Stimulated activated CD4-positive, alpha-beta T cell treated with anti-CD3 and anti-CD28 coated beads, TNF-alpha, amount 100 ng/mL, for 4 hours (primary cell): ENCODE data around the gene CHRND.
A peak's percentile ranks its signal among the peaks of the same experiment; 100 is the strongest.

ENCODE experiments used
- DNase-seq, 3 experiments: peaks; one replicate each; pipeline ENCODE4 v3.0.0-alpha.2; 2020; ENCODE audit warnings: low read depth in 3 of 3

CHRND gene

GRCh38 chr2:232502911-232503808 is 22.8 kb upstream of the CHRND start:
- DNase-seq, result peak; percentile 12 to 47 (median 32)

- no peak for DNase-seq
These were observed 22.1 kb upstream of the CHRND start for GRCh38 chr2:232503809-232504323.

GRCh38 chr2:232504438-232504837 is 21.5 kb upstream of the CHRND start:
- no peak for DNase-seq

- no peak for DNase-seq
These were observed 20.1 kb upstream of the CHRND start for GRCh38 chr2:232505856-232506255.

GRCh38 chr2:232506709-232507108 is 19.3 kb upstream of the CHRND start:
- no peak for DNase-seq

- DNase-seq, result no peak
These were observed 17.7 kb upstream of the CHRND start for GRCh38 chr2:232508251-232508650.

- no peak for DNase-seq
These were observed 14.5 kb upstream of the CHRND start for GRCh38 chr2:232511336-232511890.

GRCh38 chr2:232512602-232513001 is 13.4 kb upstream of the CHRND start:
- no peak for DNase-seq

GRCh38 chr2:232513353-232513752 is 12.6 kb upstream of the CHRND start:
- no peak for DNase-seq

- DNase-seq, result no peak
These were observed 10.3 kb upstream of the CHRND start for GRCh38 chr2:232515639-232516038.

GRCh38 chr2:232516551-232516950 is 9.4 kb upstream of the CHRND start:
- DNase-seq, result no peak

- DNase-seq, result no peak
These were observed 7.1 kb upstream of the CHRND start for GRCh38 chr2:232518844-232519243.

- no peak for DNase-seq
These were observed 6.2 kb upstream of the CHRND start, which contains the start of gene PRSS56 for GRCh38 chr2:232519581-232520438. Gene PRSS56 (plus strand): TSS chr2:232520388. CDS start chr2:232520599, 211 bp downstream.

GRCh38 chr2:232520489-232520888 is 5.5 kb upstream of the CHRND start:
- no peak for DNase-seq

GRCh38 chr2:232521098-232521497 is 4.9 kb upstream of the CHRND start:
- DNase-seq, result no peak

- DNase-seq, result peak; percentile 41 to 72 (median 55)
These were observed 3.9 kb upstream of the CHRND start for GRCh38 chr2:232521959-232522622.

GRCh38 chr2:232522623-232523401 is 3.1 kb upstream of the CHRND start:
- no peak for DNase-seq

GRCh38 chr2:232523402-232523681 is 2.6 kb upstream of the CHRND start:
- DNase-seq, result no peak

GRCh38 chr2:232523682-232524597 is 2.0 kb upstream of the CHRND start:
- DNase-seq, result no peak

- DNase-seq, result no peak
These were observed 1.2 kb upstream of the CHRND start for GRCh38 chr2:232524771-232525170.
